H1 (cell line): ENCODE results near the gene CTIF. TPM values are rescaled to one million over a fixed set of nuclear protein-coding genes. Genes with fewer than 3 reads are reported as not detected.

Experiments
- CTCF ChIA-PET: fragments of 300-600 bp; sonication (Branson Sonifier 250); formaldehyde crosslinking; loops from one replicate; lab custom pipeline; 2021; ENCODE audit not compliant: partially characterized antibody; lab: Charles Lee
- POLR2A ChIA-PET: fragments of 300-600 bp; sonication (Branson Sonifier 250); formaldehyde crosslinking; loops from one replicate; lab custom pipeline; 2021; ENCODE audit warnings: inconsistent platforms; ENCODE audit not compliant: partially characterized antibody; lab: Charles Lee
- DNase-seq, 2 experiments: peaks; one replicate each; pipeline versions ENCODE4 v3.0.0 to v3.0.0-alpha.2; 2010 to 2022; ENCODE audit warnings: low spot score in 2 of 2, low read depth in 1 of 2, mixed read lengths in 1 of 2
- FAIRE-seq: peaks from 2 replicates; lab custom pipeline; 2011; peaks lifted over from hg19 to GRCh38; lab: Jason Lieb, UNC
- H2AFZ ChIP-seq: 2 replicates; pipeline ENCODE4 v1.8.1; 2012; ENCODE audit warnings: low read length, inconsistent platforms
- H2AK5ac ChIP-seq: 2 replicates; pipeline ENCODE4 v1.6.1; 2013; ENCODE audit warnings: low read depth, low read length
- H2BK120ac ChIP-seq: replicated peaks from 2 replicates; pipeline ENCODE3; 2013; ENCODE audit warnings: low read depth, low read length, inconsistent platforms
- H2BK12ac ChIP-seq: 2 replicates; pipeline ENCODE4 v1.6.1; 2013; ENCODE audit warnings: low read depth, low read length
- H2BK15ac ChIP-seq: 2 replicates; pipeline ENCODE4 v1.6.1; 2013; ENCODE audit warnings: low read length
- H2BK20ac ChIP-seq: 2 replicates; pipeline ENCODE4 v1.6.1; 2013; ENCODE audit warnings: low read length
- H2BK5ac ChIP-seq: 2 replicates; pipeline ENCODE4 v1.6.1; 2013; ENCODE audit warnings: low read depth, low read length
- H3K14ac ChIP-seq: 2 replicates; pipeline ENCODE4 v1.6.1; 2013; ENCODE audit warnings: inconsistent platforms; ENCODE audit not compliant: insufficient read length
- H3K18ac ChIP-seq: 2 replicates; pipeline ENCODE4 v1.6.1; 2013; ENCODE audit warnings: low read length; ENCODE audit errors: extremely low read depth
- H3K23ac ChIP-seq: 2 replicates; pipeline ENCODE4 v1.6.1; 2013; ENCODE audit warnings: inconsistent platforms; ENCODE audit not compliant: insufficient read length
- H3K23me2 ChIP-seq: 2 replicates; pipeline ENCODE4 v1.6.1; 2013; ENCODE audit warnings: low read depth, low read length
- H3K27ac ChIP-seq: 2 replicates; pipeline ENCODE4 v1.6.1; 2011; ENCODE audit warnings: low read depth, low read length, inconsistent platforms
- H3K27me3 ChIP-seq, 4 experiments: replicated peaks in 1 of 4; 1 replicate in 1 of 4; 2 replicates in 3 of 4; pipeline versions ENCODE4 v1.6.1 to v1.8.1; 2011 to 2013; ENCODE audit warnings: low read length in 3 of 4, mild to moderate bottlenecking in 3 of 4, inconsistent platforms in 2 of 4, mixed read lengths in 2 of 4, moderate library complexity in 1 of 4; ENCODE audit not compliant: control insufficient read depth in 3 of 4, insufficient read depth in 3 of 4; ENCODE audit errors: extremely low read depth in 1 of 4
- H3K36me3 ChIP-seq, 4 experiments: 2 replicates each; pipeline versions ENCODE4 v1.6.1 to v1.8.1; 2011 to 2013; ENCODE audit warnings: mild to moderate bottlenecking in 4 of 4, low read length in 3 of 4, moderate library complexity in 2 of 4, control low read depth in 1 of 4, inconsistent platforms in 1 of 4; ENCODE audit not compliant: insufficient read depth in 4 of 4, control insufficient read depth in 2 of 4
- H3K4ac ChIP-seq: replicated peaks from 2 replicates; pipeline ENCODE3; 2013; ENCODE audit warnings: low read length, low read depth, mixed read lengths, inconsistent platforms; ENCODE audit not compliant: insufficient read length
- H3K4me1 ChIP-seq, 4 experiments: replicated peaks in 1 of 4; 1 replicate in 1 of 4; 2 replicates in 3 of 4; pipeline versions ENCODE4 v1.6.1 to v1.8.1; 2011 to 2013; ENCODE audit warnings: low read length in 3 of 4, inconsistent platforms in 2 of 4, mixed read lengths in 1 of 4; ENCODE audit not compliant: insufficient read depth in 4 of 4, control insufficient read depth in 3 of 4
- H3K4me2 ChIP-seq, 2 experiments: 2 replicates each; pipeline versions ENCODE4 v1.6.1 to v1.8.1; 2011 to 2013; ENCODE audit warnings: low read depth in 2 of 2, low read length in 2 of 2, control low read depth in 1 of 2, inconsistent platforms in 1 of 2, mild to moderate bottlenecking in 1 of 2; ENCODE audit not compliant: insufficient read depth in 1 of 2
- H3K4me3 ChIP-seq, 4 experiments: fragments of 200-600, 300-600 bp in 1 of 4; sonication (generic), shearing (Covaris generic), sonication (Bioruptor Twin) in 1 of 4; 2 replicates each; pipeline versions ENCODE4 v1.5.1 to v1.8.1; 2011 to 2016; ENCODE audit warnings: low read length in 4 of 4, low read depth in 3 of 4, control low read depth in 2 of 4, inconsistent platforms in 2 of 4, mild to moderate bottlenecking in 2 of 4, mixed read lengths in 1 of 4, moderate library complexity in 1 of 4; ENCODE audit not compliant: insufficient read depth in 2 of 4; ENCODE audit errors: extremely low read depth in 1 of 4
- H3K56ac ChIP-seq: replicated peaks from 2 replicates; pipeline ENCODE3; 2013; ENCODE audit warnings: low read depth, mild to moderate bottlenecking, mixed read lengths, low read length, inconsistent platforms; ENCODE audit not compliant: insufficient read length
- H3K79me1 ChIP-seq: 2 replicates; pipeline ENCODE4 v1.6.1; 2013; ENCODE audit warnings: low read depth, low read length, control low read depth
- H3K79me2 ChIP-seq, 2 experiments: 2 replicates each; pipeline versions ENCODE4 v1.6.1 to v1.8.1; 2012 to 2013; ENCODE audit warnings: low read length in 2 of 2, mild to moderate bottlenecking in 2 of 2, inconsistent platforms in 1 of 2; ENCODE audit not compliant: insufficient read depth in 2 of 2, control insufficient read depth in 1 of 2
- H3K9ac ChIP-seq, 4 experiments: replicated peaks in 1 of 4; 1 replicate in 1 of 4; 2 replicates in 3 of 4; pipeline versions ENCODE4 v1.6.1 to v1.8.1; 2011 to 2013; ENCODE audit warnings: low read depth in 3 of 4, low read length in 3 of 4, control low read depth in 2 of 4, mild to moderate bottlenecking in 2 of 4, moderate library complexity in 2 of 4, inconsistent platforms in 1 of 4; ENCODE audit errors: extremely low read depth in 1 of 4
- H3K9me3 ChIP-seq, 2 experiments: 2 replicates each; pipeline versions ENCODE4 v1.6.1 to v1.8.1; 2012 to 2013; ENCODE audit warnings: mild to moderate bottlenecking in 2 of 2, moderate library complexity in 2 of 2, control low read depth in 1 of 2, inconsistent platforms in 1 of 2, low read depth in 1 of 2, low read length in 1 of 2, mixed read lengths in 1 of 2; ENCODE audit not compliant: insufficient read depth in 2 of 2
- H4K20me1 ChIP-seq, 2 experiments: replicated peaks in 1 of 2; 2 replicates each; pipeline versions ENCODE3 to v1.8.1; 2011 to 2013; ENCODE audit warnings: inconsistent platforms in 2 of 2, low read length in 2 of 2, mild to moderate bottlenecking in 1 of 2; ENCODE audit not compliant: insufficient read depth in 2 of 2, control insufficient read depth in 1 of 2
- H4K5ac ChIP-seq: 2 replicates; pipeline ENCODE4 v1.6.1; 2013; ENCODE audit warnings: low read length, low read depth, mixed read lengths, inconsistent platforms; ENCODE audit not compliant: insufficient read length
- H4K8ac ChIP-seq: 2 replicates; pipeline ENCODE4 v1.8.0; 2013; ENCODE audit warnings: mild to moderate bottlenecking, moderate library complexity, low read length, inconsistent platforms; ENCODE audit not compliant: insufficient read depth; ENCODE audit errors: extremely low read depth
- H4K91ac ChIP-seq: replicated peaks from 2 replicates; pipeline ENCODE3; 2013; ENCODE audit warnings: low read length, mixed read lengths, inconsistent platforms; ENCODE audit not compliant: insufficient read length
- EGR1 ChIP-seq: IDR thresholded peaks from 2 replicates; pipeline ENCODE4 v1.6.1; 2011; ENCODE audit warnings: low read depth, low read length, borderline replicate concordance
- NRF1 ChIP-seq: IDR thresholded peaks from 2 replicates; pipeline ENCODE4 v1.6.1; 2011; ENCODE audit warnings: mild to moderate bottlenecking, low read depth, low read length, improper control_type of control experiment
- PHF8 ChIP-seq: fragments of 200-600 bp; sonication (generic); conservative IDR thresholded peaks from 2 replicates; pipeline ENCODE4 v1.7.1; 2012; ENCODE audit warnings: low read depth, mild to moderate bottlenecking, inconsistent platforms, low read length, moderate library complexity
- WGBS, 2 experiments: shearing (Covaris generic) in 1 of 2; methylation state at CpG; one replicate each; pipeline versions ENCODE4 v1.1.6 to v1.1.7; 2013 to 2015; ENCODE audit warnings: low lambda C conversion rate in 2 of 2, mixed read lengths in 2 of 2, inconsistent platforms in 1 of 2, low coverage in 1 of 2, missing lambda C conversion rate in 1 of 2; ENCODE audit not compliant: insufficient replicate concordance in 2 of 2, insufficient coverage in 1 of 2, insufficient read length in 1 of 2; ENCODE audit errors: extremely low coverage in 1 of 2, missing lambda C conversion rate in 1 of 2; 5-methylcytosine and 5-hydroxymethylcytosine counted together
- polyA plus RNA-seq, 7 experiments: library from polyadenylated mRNA; depleted of rRNA in 3 of 7; stranded (reverse) in 5 of 7; unstranded in 2 of 7; fragments of >200 nt in 5 of 7; fragments of 200-250 nt in 2 of 7; gene quantifications; 1 replicate in 5 of 7; 2 replicates in 1 of 7; 4 replicates in 1 of 7; pipeline versions ENCODE4 v1.2.1 to v1.2.3, GENCODE V29; 2011 to 2013; ENCODE audit warnings: missing spikeins in 2 of 7, mixed read lengths in 2 of 7
- total RNA-seq: library from RNA; stranded (reverse); fragmentation: NEBNext Ultra II Directional; extraction: Animal tissue kit (Norgen Biotek cat#: 25700); gene quantifications from 2 replicates; pipeline ENCODE4 v1.2.1, GENCODE V29; 2021

The CTIF gene
- total and polyA plus RNA-seq, 2 of the 8 experiments (the other 6 are each of a cell fraction or from before 2014, with no cell fraction given), result 9.0 to 17.8 TPM

DNA sequence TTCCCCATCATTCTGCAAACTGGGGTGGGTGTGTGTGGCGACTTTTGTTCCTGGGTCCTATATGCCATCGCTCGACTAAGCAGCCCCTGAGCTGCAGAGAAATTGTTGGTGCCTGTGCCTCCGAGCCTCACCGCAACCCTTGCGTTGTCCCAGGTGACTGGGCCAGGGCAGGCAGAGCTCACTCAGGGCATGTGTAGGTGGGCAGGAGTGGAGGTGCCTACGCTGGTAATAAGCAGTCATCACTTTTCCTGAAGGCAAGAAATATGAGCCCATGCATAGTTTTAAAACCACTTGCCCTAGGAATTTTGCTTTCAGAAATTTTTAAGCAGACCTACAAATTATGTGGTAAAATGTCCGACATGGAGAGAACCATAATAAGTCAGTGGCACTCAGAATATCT is 214.1 kb downstream of the CTIF start:
- Histone ChIP-seq H3K4ac (no peak overlapping the region), H3K4me3 (no peak overlapping the region), H4K20me1 (no peaks in the 10 kb centered on the region), H3K4me2 (no peak overlapping the region), H3K56ac (no peak overlapping the region), H2BK120ac (no peak overlapping the region), H4K8ac (no peak overlapping the region), H2BK5ac (no peak overlapping the region), H3K27me3 (no peaks in the 10 kb centered on the region), H3K36me3 (no peaks in the 10 kb centered on the region), H3K23ac (no peak overlapping the region), H2AK5ac (no peak overlapping the region), H2BK15ac (no peak overlapping the region), H3K18ac (no peak overlapping the region), H2AFZ (no peak overlapping the region), H3K9me3 (no peaks in the 10 kb centered on the region), H3K4me1 (no peaks in the 10 kb centered on the region), H3K23me2 (no peaks in the 10 kb centered on the region), H3K9ac (no peak overlapping the region), H3K27ac (no peak overlapping the region), H2BK20ac (no peak overlapping the region), H2BK12ac (no peak overlapping the region), H3K79me2 (no peaks in the 10 kb centered on the region), H4K91ac (no peak overlapping the region), H3K79me1 (no peaks in the 10 kb centered on the region), H4K5ac (no peak overlapping the region), H3K14ac (no peak overlapping the region)
- WGBS, 2 experiments, result 97% methylated on average over 8 of the region's 8 CpGs; no CpG with 5 or more reads in 1 of the 2 experiments
- no peak for DNase-seq
- CTCF ChIA-PET, result interaction anchor here (0.6 to 1.7 kb wide), 4 partner anchors 11 to 880 kb away, joined by 3 to 5 read pairs (median 4); no protein-coding TSS in a partner anchor
- POLR2A ChIA-PET, result no interaction called here
- FAIRE-seq, result no peak
- TF ChIP-seq EGR1 (no peak), NRF1 (no peak), PHF8 (no peak)
